Left cardiac atrium (tissue), 4 donors: ENCODE data around the gene PINK1. TPM values are rescaled to one million over a fixed set of nuclear protein-coding genes. Genes with fewer than 3 reads are reported as not detected.
A peak's percentile ranks its signal among the peaks of the same experiment; 100 is the strongest.

Experiments
- ATAC-seq, 2 donors: fragments of 200-7000 bp; cut with Tn5 transposase; one replicate each; pipeline ENCODE4 v1.9.1; 2020; ENCODE audit warnings: mild to moderate bottlenecking in 2 of 2, moderate library complexity in 2 of 2
- DNase-seq: peaks from one replicate; pipeline ENCODE4 v3.0.0-alpha.2; 2020
- intact Hi-C, 2 donors: fragments of 100-400 bp; cut with DNase I; formaldehyde crosslinking; loops; one replicate each; pipeline versions ENCODE4 v1.14.1 to v1.15.1; 2022 to 2023
- long read RNA-seq: library from polyadenylated mRNA; unstranded; transcript quantifications from one replicate; pipeline ENCODE4 v2.0.0, GENCODE V29; 2021
- total RNA-seq, 2 donors: library from RNA; stranded (reverse); fragmentation: NEBNext Ultra II Directional; extraction: Animal tissue kit (Norgen Biotek cat#: 25700); gene quantifications; one replicate each; pipeline ENCODE4 v1.2.1, GENCODE V29; 2021
- donor health status: DM: no; HTN: yes; CAD: no.
- donor health status: DM: no; HTN: yes; CAD: no; lungs with severe emphysema.
- donor health status: DM: yes; HTN: yes; CAD: no.
- donor health status: Dilated cardiomyopathy.

PINK1 gene
- 100 to 1,000 TPM; 126 to 149 TPM for total RNA-seq
- long read RNA-seq, partial matches to known transcripts, result 38 of 56 reads
- long read RNA-seq, other reads (novel, unspliced or antisense), result 14 of 56 reads

DNA sequence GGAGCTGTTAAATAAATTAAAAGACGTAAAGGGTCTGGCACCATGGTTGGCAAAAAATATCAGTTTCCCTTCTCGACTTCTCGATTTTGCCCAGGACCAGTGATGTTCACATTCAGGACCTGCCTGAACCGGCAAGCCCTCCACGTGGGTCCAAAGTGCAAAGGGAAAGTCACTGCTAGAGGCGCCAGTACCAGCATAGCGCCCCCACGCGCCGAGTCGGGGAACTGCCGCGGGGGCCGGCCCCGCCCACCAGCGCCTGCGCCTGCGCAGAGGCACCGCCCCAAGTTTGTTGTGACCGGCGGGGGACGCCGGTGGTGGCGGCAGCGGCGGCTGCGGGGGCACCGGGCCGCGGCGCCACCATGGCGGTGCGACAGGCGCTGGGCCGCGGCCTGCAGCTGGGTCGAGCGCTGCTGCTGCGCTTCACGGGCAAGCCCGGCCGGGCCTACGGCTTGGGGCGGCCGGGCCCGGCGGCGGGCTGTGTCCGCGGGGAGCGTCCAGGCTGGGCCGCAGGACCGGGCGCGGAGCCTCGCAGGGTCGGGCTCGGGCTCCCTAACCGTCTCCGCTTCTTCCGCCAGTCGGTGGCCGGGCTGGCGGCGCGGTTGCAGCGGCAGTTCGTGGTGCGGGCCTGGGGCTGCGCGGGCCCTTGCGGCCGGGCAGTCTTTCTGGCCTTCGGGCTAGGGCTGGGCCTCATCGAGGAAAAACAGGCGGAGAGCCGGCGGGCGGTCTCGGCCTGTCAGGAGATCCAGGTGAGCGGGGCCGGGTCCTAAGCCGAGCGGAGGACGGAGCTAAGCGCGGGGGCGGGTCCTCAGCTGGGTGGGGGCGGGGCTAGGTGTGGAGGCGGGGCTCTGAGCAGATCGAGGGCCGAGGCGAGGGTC is at the start of gene PINK1:
Gene PINK1 (plus strand): TSS at position 269 of the 875 bp plus-strand sequence. CDS start 91 bp downstream, at position 360.
- ATAC-seq, result peak; percentile 95 to 96
- peak; percentile 83 for DNase-seq
- intact Hi-C loops, result loop anchor here in 1 of 2 donors (2.0 to 5.0 kb wide), 2 partner anchors 56 to 111 kb away; no protein-coding TSS in a partner anchor

DNA sequence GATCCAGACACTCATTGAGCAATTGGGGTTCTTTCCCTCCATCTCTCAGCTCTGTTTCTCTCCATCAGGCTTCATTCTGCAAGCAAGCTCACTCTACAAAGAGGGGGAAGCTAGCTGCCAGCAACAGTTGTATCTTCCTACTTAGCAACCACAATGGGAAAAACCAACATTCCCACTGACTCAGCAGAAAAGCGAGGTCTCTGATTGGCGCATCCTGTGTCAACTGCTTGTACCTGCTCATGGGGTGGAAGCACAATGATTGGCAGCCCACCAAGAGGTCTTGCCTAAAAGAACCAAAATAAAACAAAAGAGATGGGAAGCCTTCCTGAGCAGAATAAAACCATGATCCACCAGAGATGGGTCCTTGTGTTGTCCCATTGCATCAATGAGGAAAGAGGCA is 48.4 kb upstream of the PINK1 start:
- no peak for ATAC-seq

DNA sequence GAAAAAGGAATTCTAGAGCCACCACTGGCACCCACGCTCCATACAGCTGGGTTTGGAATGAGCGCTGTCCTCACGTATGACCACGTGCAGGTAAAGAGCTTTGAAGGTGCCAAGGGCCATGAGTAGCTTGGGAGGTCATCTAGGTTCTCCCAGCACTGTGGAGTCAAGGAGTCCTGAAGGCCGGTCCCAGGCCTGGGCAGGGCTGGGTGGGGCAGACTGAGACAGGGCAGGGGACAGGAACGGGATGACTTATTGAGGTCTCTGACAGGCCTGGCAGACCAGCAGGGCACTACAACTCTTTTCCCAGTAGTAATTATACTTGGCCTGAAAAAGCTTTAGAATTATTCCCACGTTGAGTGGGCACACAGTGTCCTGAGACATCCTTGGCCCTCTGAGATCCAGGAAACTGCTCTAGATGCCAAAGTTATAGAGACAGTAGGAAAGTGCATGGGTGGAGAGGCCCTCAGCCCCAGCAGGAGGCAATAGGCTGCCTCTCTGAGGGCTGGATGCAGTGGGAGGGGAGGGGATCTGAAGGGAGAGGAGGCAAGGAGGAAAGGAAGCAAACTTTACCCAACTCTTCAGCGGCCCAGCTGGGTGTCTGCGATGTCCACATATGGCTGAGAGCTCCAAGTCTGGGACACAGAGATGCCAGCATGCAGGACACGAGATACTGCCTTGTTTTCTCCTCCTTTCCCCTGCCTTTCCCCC is 46.2 kb upstream of the PINK1 start:
- peak in 1 of 2 donors; percentile 42 for ATAC-seq
- peak; percentile 34 for DNase-seq
- intact Hi-C loops, result no loop called here

More for the DNA sequence above, 48.4 kb upstream of the PINK1 start:
- no peak for DNase-seq
- intact Hi-C loops, result no loop called here

DNA sequence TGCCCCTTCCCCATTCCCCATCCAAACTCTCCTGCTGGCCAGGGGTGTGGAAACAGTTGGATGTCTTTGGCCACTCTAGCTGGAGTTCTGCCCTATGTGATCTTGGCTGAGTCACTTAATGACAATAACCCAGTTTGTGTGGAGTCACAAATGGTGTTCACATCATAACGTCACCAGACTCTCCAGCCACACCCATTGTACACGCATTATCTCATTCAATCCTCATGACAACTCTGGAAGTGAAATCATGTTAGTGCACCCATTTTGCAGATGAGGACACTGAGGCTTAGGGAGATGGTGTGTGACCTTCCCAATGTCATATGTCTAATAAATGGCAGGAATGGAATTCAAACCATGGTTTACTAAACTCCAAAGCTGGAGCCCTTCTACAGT is 45.6 kb upstream of the PINK1 start:
- intact Hi-C loops, result no loop called here
- peak in 1 of 2 donors; percentile 62 for ATAC-seq
- peak; percentile 41 for DNase-seq

DNA sequence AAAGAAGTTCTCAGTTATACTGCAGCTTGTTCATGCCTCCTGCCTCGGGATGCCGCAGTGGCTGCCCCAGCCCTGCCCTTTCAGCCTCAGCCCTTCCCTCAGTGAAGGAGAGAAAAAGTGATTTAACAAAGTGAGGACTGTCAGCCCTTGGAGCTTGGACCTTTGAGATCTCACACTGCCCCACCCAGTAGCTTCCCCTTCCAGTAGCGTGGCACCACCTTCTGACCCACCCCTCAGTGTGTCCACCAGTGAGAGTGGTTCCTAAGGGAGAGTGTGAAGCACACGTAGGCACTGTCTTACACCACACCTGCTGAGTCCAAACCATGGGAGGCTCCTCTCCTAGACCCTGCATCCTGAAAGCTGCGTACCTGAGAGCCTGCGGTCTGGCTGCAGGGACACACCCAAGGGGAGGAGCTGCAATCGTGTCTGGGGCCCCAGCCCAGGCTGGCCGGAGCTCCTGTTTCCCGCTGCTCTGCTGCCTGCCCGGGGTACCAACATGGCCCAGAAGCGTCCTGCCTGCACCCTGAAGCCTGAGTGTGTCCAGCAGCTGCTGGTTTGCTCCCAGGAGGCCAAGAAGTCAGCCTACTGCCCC is 44.5 kb upstream of the PINK1 start, which contains the start of gene CDA:
Gene CDA (plus strand): TSS at position 464 of the 592 bp plus-strand sequence. CDS start 33 bp downstream, at position 497.
- intact Hi-C loops, result no loop called here
- peak in 1 of 2 donors; percentile 39 for ATAC-seq

GRCh38 chr1:20589331-20590278 is 43.7 kb upstream of the PINK1 start:
- intact Hi-C loops, result no loop called here
- ATAC-seq (peak; percentile 74 to 78), DNase-seq (peak; percentile 76)

More for the DNA sequence above, 44.5 kb upstream of the PINK1 start, which contains the start of gene CDA:
- peak; percentile 43 for DNase-seq

DNA sequence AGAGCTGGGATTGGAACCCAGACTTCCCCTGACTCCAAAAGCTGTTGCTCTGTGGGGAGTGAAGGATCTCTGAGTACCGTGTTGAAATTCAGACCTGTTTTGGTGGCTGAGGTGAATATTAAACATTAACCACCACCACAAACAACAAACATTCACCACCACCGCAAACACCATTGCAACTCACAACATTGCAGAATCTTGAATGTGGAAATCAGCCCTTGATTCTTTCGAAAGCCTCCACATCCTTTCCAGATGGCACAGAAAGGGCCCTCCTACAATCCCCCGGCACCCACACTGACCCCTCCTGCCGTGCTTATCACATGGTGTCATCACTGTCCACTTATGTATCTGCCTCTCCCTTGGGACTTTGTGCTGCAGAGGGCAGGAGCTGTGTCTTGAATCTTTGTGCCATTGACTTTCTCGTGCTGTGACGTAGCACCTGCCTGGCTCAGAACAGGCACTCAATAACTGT is 42.9 kb upstream of the PINK1 start:
- DNase-seq, result peak; percentile 49
- intact Hi-C loops, result no loop called here
- ATAC-seq, result peak in 1 of 2 donors; percentile 35

DNA sequence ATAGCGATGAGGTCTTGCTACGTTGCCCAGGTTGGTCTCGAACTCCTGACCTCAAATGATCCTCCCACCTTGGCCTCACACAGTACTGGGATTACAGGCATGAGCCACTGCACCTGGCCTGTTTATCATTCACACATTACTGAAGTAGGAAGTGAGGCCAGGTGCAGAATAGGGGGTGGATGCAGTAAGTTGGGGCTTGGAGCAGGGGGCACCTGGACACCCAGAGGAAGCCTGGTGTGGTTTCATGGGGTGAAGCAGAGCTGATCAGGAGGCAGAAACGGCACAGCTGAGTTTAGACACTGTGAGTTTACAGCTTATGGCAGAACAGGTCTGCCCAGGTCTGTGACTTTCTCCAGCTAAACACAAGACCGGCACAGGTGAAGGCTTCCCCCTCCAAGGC is 39.5 kb upstream of the PINK1 start:
- ATAC-seq (no peak), DNase-seq (no peak)
- intact Hi-C loops, result no loop called here

DNA sequence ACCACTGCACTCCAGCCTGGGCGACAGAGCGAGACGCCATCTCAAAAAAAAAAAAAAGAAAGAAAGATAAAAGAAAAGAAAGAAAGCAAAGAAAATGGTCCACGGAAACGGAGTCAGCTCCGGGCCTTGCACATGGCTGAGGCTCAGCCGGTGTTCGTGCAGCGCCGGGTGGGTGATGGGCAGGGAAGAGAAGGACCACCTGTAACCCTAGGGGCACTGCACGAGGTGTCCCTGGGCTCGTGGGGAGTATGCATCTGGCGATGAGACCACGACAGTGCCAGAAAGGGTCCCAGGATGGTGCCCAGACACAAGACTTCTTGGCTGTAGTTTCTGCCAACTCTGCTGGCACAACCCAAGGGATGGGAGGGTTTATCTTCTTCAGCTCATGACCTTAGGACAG is 38.5 kb upstream of the PINK1 start:
- ATAC-seq, result no peak
- no peak for DNase-seq
- intact Hi-C loops, result no loop called here

DNA sequence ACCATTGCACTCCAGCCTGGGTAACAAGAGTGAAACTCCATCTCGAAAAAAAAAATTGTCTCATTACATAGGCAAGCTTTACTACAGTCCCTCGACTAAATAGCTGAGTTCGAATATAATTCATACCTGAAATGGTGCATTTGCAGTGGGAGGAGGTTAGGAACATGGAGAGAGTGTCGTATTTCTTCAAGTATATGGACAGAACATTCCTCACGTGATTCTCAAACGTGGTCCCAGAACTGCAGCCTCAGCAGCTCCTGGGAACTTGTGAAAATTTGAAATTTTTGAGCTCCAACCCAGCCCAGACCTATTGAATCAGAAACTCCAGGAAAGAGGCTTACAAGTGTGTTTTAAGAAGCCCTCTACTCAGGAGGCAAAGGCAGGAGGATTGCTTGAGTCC is 37.2 kb upstream of the PINK1 start:
- ATAC-seq (no peak), DNase-seq (no peak)
- intact Hi-C loops, result no loop called here

GRCh38 chr1:20597650-20598049 is 35.6 kb upstream of the PINK1 start:
- no peak for ATAC-seq
- DNase-seq, result no peak
- intact Hi-C loops, result no loop called here

- no peak for ATAC-seq
- intact Hi-C loops, result no loop called here
- no peak for DNase-seq
Measured at GRCh38 chr1:20600156-20600555, 33.1 kb upstream of the PINK1 start.

DNA sequence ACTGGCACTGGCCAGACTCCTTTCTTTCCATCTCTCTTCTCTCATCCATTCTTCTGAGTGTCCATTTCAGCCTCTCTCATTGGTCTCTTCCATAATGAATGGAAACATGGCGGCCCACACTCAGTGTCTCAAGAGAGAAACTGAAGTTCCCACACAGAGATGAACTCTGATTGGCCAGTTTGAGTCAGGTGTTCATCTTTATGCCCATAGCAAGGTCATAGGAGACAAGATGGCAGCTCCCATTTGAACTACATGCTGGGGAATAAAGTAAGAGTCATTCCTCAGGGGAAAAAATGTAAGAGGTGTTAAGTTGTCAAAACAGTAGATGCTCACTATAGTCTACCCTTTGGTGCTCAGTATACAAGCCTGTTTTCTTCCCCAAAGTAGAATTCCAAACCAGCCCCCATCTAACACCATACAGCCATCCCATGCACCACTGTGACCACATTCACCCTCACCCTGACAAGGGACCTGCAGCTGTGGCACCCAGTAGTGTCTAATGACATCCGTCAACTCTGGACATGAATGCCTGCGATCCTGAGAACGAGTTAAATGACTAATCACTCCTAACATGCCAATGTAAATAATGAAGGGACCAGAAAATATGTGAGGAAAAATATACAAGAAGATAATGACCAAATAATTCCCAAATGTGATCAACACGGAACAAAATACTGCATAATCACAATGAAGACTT is 32.0 kb upstream of the PINK1 start:
- DNase-seq (no peak), ATAC-seq (no peak)
- intact Hi-C loops, result no loop called here

- DNase-seq (no peak), ATAC-seq (no peak)
- intact Hi-C loops, result no loop called here
Measured at GRCh38 chr1:20602851-20603450, 30.3 kb upstream of the PINK1 start.

- DNase-seq (no peak), ATAC-seq (no peak)
- intact Hi-C loops, result no loop called here
Measured at GRCh38 chr1:20603504-20604464, 29.5 kb upstream of the PINK1 start.

DNA sequence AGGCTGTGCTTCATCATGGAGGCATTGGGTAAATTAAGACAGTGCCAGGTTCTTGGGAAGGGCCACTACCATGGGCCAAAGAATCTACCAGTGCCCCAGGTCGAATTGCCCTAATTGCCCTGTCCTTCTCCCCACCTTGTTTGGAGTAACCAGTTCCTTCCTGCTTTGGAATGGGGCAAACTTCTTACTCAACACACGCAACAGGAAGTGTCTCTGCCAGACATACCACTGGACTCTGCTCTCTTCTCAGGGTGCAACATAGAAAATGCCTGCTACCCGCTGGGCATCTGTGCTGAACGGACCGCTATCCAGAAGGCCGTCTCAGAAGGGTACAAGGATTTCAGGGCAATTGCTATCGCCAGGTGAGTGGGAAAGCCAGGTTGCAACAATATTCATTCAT is 28.6 kb upstream of the PINK1 start:
- DNase-seq (no peak), ATAC-seq (no peak)

More for the DNA sequence above, 28.6 kb upstream of the PINK1 start:
- intact Hi-C loops, result no loop called here
